ENCODE data around the gene DMRT2. TPM values are rescaled to one million over a fixed set of nuclear protein-coding genes. Genes with fewer than 3 reads are reported as not detected.

The DMRT2 gene
- total RNA-seq, 1 donor from 2014 or later = 0.19 TPM

DNA sequence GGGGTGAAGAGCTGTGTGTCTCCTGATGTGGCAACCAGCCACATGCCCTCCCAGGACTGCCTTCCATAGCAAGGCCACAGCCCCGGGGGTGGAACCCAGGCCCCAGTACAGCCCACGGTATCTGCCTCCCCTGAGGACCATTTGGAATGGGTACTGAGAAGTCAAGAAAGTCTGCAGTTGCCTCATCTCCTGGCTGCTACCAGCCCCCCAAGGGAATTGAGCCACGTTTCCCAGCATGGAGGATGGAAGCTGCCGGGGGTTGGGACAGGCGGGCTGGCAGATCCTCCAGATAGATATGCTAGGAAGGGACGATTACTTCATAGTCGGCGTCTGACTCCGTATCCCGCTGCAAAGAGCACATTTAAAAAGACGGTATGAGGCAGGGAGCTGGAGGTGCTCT, 5.5 kb upstream of the DMRT2 start:
- no peak for DNase-seq (ENCODE audit: low spot score)
- intact Hi-C loops (cut with DNase I) = no loop called here

DNA sequence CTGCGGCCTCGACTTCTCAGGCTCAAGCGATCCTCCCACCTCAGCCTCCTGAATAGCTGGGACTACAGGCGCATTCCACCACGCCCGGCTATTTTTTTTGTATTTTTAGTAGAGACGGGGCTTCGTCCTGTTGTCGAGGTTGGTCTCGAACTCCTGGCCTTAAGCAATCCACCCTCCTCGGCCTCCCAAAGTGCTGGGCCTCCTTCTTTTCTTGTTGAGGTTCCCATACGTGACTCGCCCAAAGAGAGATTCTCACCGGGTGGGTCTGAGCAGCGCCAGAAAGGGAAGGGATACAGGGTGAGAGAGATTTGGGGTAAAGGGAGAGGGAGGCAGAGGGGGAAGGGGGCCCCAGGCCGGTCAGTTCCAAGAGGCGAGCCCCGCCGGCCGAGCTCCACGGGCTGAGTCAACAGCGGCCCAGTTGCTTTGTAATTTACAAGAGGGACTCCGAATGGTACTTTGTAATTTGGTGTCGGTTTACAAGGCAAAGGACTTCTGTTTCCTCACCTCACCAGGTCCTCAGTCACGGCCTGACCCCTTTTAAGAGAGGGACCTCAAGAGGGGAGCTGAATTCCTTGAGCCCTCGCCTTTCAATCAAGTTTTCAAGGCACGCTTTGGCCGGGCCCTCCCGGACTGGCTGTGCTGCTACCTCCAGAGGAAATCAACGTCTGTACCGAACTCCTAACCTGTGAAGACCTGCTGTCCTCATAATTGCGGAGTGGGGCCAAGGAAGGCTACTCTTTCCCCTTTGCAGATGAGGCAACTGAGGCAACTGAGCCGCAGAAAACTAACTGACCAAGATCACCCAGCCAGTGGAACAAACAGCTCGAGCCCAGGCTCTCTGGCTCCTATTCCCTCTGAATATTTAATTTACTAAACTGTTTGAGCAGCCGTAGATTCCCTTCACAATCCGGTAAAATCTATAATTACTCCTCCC, 3.3 kb upstream of the DMRT2 start:
- no peak for DNase-seq (ENCODE audit: low spot score)
- intact Hi-C loops (cut with DNase I) = no loop called here

DNA sequence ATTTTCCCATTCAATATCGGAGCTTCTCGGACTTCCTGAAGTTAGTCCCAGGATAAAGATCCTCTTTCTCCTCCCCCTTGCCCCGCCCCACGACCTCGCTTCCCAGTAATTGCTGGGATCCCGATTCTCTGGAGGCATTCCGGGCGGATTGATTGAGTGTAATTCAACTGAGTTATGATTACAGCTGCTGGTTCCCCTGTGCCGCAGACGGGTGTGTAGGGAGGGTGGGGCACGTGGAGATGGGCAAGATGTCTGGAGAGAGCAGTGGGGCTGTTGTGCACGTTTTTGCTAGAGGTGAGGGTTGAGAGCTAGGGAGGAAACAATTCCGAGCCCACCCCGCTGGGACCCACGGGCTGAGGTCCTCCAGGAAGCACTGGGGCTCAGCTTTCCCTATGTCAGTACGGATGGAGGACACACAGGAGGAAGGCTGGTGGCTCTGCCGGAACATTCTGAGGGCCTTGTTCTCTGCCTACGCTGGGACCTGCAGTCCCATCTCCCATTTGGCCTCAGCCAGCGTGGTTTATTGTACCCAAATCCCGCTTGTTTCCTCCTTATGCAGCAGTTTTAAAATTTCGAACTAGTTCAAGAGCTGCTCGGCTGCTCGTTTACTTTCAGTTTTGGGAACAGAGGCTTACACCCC, 2.4 kb upstream of the DMRT2 start:
- no peak for DNase-seq (ENCODE audit: low spot score)
- intact Hi-C loops (cut with DNase I) = no loop called here

DNA sequence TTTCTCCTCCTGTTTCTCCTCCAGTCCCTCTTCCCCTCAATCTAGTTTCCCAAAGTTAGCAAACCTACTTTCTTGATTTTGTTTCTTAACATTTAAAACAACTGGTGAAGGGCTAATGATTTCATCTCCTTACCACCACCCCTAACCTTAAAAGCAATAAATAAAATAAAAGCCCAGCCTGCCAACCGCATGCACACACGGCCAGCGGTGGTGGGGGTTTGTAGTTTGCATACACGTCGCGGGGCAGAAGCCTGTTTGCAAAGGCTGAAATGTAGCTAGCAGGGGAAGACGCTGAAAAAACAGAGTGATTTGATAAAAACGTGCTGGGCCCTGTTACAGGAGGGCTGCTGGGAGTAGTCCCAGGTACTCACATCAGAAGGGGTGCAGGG, 1.9 kb upstream of the DMRT2 start:
- intact Hi-C loops (cut with DNase I) = no loop called here
- no peak for DNase-seq (ENCODE audit: low spot score)

DNA sequence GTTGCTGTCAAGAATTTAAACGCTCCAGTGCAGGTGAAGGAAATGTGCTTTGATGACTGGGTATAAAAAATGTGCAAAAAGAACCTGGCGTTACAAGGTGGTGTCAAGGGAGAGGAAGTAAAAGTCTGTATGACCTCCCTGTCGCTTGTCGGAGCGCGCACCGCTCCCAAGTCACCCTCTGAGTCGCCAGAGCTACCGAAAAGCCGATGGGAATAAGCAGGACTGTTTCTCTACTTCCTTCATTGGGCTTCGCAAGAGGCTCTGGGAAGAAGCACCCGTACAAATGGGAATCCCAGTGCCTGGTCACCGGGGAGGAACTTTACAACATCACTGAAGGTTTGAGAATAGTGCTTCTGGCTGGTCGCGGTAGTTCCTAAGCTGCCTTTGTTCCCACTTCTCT, 1.3 kb upstream of the DMRT2 start:
- intact Hi-C loops (cut with DNase I) = no loop called here
- DNase-seq (ENCODE audit: low spot score) = no peak

DNA sequence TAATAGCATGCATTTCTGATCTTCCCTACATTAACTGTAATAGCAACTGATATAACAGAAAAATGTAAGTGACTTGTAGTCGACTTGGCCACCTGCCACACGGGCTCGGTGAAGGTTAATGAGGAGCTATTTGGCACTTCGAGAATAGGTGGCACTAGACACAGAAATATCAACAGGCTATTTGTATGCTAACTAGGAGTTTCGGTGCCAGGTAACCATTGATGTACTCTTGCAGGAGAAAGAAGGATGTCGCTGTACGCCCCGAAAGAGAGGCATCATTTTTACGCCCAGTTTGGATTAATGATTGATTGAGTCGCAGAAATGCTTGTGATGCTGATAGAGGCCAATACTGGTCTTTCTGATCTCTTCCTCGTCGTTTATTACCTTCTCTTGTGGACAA, 516 bp upstream of the DMRT2 start:
- DNase-seq (ENCODE audit: low spot score) = no peak
- intact Hi-C loops (cut with DNase I) = no loop called here

DNA sequence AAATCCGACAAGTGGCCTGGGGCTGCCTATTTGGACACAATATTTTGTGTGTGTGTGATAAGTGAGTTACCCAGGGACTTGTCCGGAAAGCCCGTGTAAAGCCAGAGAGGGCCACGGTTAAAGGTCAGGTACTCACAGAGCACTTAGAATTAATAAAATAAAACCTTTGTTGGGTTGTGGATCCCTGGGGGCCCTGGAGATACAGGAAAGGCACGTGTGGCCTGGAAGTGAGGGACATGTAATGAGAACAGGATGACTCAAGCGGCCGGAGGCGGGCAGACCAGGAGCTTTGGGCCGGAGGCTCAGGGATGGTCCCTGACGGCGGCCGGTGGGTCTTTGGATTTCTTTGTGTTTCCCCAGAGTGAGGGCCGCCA, 1.0 kb downstream of the DMRT2 start:
- intact Hi-C loops (cut with DNase I) = no loop called here
- no peak for DNase-seq (ENCODE audit: low spot score)

DNA sequence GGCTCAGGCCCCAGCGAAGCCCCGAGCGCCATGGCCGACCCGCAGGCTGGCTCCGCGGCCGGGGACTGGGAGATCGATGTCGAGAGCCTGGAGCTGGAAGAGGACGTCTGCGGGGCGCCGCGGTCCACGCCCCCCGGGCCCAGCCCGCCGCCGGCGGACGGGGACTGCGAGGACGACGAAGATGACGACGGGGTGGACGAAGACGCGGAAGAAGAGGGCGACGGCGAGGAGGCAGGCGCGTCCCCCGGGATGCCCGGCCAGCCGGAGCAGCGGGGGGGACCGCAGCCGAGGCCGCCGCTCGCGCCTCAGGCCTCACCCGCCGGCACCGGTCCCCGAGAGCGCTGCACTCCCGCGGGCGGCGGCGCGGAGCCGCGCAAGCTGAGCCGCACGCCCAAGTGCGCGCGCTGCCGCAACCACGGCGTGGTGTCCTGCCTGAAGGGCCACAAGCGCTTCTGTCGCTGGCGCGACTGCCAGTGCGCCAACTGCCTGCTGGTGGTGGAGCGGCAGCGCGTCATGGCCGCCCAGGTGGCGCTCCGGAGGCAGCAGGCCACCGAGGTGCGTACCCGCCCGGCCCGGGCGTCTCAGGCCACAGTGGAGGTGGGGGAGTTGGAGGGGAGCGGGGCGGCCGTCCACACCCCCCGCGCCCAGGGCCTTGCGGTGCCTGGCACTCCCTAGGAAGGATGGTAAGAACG, 1.6 kb downstream of the DMRT2 start:
- intact Hi-C loops (cut with DNase I) = no loop called here
- no peak for DNase-seq (ENCODE audit: low spot score)

DNA sequence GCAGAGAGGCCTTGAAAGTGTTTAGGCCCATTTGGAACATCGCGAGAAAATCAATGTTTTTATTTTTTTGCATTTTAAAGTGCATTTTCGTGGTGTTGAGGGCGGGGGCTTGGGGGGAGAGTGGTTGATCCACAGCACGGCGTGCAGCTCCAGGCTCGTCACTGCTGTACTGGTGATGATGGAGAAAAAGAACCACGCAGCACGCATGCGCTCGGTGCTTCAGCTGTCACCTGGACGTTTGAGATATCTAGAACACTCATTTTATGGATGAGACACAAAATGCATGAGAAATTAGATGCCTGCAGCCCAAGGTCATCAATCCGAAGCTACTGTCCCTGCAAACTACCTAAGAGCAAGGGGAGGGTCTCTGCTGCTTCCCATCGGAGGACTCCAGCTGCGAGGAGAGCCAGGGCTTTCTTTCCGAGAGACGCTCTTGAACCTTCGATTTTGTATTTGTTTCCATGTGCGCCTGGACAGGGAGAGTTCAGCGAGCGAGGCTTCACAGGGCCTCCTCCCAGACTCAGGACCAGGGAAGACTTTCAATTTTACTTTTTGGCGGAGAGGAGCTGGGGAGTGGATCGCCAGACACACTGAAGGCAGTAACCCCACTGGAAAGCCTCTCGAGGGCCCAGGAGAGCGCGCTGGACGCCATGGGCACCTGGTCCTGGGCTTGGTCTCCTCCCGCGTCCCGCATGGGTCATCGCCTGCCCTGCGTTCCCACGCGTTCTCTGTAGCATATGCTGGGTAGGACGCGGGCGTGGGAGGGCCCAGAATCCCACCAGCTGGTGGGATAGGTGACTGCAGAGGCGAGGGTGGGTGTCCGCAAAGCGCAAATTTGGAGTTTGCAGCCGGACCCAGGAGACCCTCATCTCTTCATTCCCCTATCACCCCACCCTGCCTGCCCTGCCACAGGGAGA, 2.5 kb downstream of the DMRT2 start:
- intact Hi-C loops (cut with DNase I) = no loop called here
- DNase-seq (ENCODE audit: low spot score) = no peak

DNA sequence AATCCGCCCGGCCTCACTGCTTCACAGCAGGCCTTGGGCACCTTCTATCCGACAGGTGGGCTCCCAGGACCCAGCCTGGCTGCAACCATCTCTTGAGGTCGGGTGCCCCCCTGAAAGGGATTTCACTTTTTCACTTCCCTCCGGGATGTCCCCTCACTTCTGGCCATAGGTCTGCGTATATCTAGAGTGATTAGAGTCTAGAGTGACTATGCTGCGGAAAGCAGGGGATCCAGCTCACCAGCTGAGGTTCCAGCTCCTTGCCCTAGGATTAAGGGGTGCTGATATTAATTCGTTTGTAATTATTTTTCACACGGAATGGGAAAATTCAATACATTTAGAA, 3.1 kb downstream of the DMRT2 start:
- intact Hi-C loops (cut with DNase I) = no loop called here
- no peak for DNase-seq (ENCODE audit: low spot score)

DNA sequence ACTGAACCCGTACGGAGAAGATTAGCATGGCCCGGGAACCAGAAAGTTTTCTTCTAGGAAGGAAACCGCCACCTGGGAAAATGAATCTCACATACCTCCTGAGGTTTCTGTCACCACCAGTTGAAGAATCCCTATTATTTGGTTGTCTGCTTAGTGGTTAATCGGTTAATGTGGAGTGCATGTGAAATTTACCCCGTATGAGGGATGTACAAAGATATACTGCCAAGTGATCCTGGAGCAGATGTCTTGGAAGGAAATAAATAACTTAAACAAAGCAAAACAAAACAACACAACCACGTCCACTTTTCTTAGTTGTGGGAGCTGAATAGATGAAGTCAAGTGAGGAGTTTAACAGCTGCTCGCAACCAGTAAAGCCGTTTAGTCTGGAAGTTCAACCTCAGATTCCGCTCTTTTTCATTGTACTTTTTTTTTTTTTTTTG, 3.8 kb downstream of the DMRT2 start:
- intact Hi-C loops (cut with DNase I) = no loop called here
- DNase-seq (ENCODE audit: low spot score) = no peak

DNA sequence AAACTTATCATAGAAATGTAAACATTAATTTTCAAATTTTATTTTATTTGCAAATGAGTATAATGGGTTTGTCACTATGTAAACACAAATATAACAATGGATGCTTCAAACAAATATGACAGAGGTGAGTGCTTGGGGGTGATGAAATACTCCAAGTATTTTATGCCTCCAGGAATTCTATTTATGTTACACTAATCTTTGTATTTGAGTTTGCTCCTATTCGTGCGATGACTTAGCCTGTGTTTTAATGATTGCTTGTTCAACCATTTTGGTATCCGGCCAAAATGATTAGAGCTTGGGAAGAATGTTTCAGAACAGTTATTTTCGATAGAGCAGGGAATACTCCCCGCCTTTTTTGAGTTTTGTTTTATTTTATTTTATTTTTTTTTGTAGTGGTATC, 5.0 kb downstream of the DMRT2 start:
- DNase-seq (ENCODE audit: low spot score) = no peak
- intact Hi-C loops (cut with DNase I) = no loop called here

DNA sequence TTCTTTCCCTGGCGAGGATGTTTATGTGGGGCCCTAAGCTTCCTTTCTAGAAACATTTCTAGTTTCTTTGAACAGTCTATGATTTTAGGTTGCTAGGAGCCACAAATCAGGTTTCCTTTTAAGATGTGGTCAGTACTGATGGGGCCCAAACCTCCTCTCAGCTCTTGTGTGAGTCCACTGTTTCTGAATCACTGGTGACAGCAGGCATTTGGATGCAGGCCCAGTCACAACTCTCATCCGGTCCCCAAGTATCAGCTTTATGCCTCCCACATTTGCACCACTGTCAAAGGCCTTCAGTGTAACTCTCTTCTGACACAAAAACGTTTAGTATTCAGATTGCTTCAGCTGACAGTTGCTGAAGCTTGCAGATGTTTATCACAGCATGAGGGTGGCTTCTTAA, 7.8 kb downstream of the DMRT2 start:
- no peak for DNase-seq (ENCODE audit: low spot score)
- intact Hi-C loops (cut with DNase I) = no loop called here

DNA sequence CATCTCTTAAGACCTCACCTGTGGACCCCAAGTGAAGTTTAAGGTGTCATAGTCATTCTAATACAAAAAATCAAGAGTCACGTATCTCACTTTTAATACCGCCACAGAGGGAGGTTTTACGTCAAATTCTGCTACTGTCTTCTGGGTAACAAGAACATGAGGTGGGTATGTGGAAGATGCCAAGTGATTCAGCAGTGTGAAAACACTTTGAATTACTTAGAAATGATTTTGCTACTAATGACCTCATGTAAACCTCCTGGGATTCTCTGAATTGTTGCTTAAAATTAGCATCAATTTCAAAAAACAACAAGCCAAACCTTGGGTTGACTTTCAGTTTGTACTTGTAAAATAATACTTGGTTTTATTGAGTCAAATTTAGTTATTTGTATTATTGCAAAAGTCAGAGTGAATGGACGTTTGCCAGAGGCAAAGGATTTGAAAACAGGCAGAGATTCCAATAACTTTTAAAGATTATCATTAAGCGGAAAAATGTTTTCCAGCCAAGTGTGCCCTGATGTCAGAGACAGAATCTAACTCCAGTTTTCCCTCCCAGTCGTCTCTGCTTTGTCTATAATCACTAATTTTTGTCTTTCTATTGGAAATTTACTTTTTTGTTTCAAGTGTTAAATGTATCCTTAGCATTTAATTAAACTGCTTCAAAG, 8.8 kb downstream of the DMRT2 start:
- DNase-seq (ENCODE audit: low spot score) = no peak
- intact Hi-C loops (cut with DNase I) = no loop called here

DNA sequence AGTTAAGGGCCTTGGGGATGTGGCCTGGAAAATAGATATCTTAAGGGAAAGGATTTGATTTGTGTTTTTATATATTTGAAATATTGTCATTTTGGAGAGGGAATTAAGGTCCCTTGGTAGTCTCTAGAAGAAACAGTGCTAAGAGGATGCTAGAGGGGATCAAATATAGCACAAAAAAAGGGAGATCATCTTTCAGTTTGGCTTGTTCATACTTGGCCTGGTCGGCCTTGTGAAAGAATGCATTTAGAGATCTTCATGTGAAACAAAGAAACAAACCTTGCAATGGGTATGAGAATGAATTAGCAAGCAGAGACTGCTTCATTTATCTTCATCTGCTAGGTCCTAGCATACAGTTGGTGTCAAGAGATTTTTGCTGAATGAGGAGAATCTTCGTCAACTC, 15.0 kb downstream of the DMRT2 start:
- intact Hi-C loops (cut with DNase I) = no loop called here
- DNase-seq (ENCODE audit: low spot score) = no peak

DNA sequence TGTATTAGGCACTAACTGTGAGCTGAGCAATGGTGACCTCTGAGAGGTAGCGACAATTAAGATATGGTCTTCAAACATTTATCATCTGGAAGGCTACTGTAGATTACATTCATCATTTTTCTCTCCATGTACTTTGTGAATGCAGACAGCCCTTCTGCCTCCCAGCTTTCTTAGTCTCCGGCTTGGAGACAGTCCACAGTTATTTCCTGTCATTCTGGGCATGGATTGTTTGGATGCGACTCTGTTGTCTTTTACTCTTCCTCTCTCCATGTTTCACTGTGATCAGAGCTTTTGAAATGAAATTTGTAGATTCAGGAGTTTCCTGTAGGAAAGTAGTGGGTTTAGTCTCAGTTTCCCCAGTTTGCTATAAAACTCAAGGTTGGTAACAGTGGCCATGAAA, 20.5 kb downstream of the DMRT2 start:
- DNase-seq (ENCODE audit: low spot score) = no peak
- intact Hi-C loops (cut with DNase I) = no loop called here

DNA sequence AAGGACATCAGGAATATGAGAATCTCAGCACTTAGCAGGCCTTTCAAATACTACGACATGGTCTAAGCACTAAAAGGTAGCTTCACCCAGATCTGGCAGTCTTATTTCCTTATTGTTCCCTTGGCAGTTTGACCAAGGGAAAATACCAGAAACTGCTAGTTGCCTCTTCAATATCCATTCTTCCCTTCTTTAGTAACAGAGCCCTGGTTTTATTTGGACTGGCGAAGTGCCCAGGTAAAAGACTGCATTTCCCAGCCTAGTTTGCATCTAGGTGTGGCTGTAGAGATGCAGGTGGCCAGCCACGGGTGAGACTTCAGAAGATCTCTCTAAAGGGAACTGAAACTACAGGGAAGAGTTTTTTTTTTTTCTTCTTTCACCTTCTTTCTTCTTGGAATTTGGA, 21.6 kb downstream of the DMRT2 start:
- intact Hi-C loops (cut with DNase I) = no loop called here
- no peak for DNase-seq (ENCODE audit: low spot score)

DNA sequence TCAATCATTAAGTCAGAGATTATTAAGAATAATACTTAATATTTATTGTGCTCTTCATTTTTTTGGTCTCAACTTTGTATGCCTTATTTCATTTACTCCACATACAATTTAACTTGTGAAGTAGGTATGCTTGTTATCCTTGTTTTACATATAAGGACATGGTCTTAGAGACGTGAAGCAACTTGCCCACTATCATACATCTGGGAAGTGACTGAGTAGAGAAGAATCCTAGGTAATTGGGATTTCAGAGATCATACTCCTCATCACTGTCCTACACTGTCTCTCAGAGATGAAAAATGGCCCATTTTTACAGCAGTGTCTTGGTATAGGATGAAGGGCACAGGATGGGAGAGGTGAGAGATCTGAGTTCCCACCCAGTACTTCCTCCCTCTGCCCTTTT, 23.3 kb downstream of the DMRT2 start:
- intact Hi-C loops (cut with DNase I) = no loop called here
- DNase-seq (ENCODE audit: low spot score) = no peak

DNA sequence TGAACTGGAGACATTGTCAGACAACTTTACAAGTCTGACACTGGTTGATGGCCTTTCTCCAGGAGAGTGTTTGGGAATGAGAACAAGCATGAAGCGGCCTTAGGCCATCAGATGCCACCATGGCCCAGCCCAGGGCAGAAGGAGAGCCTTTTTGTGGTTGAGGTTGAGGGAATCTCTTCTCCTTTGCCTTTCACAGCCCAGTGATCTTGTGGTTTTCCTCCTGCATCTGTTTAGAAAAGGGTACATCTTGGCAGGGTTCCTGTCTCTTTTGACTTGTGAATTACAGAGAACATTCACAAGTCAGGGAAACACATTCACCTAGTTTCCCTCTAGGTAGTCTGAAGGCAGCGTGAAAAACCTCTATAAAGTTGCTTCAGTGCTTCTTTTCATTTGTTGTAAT, 27.5 kb downstream of the DMRT2 start:
- no peak for DNase-seq (ENCODE audit: low spot score)

More for the DNA sequence above, 27.5 kb downstream of the DMRT2 start:
- intact Hi-C loops (cut with DNase I) = no loop called here
